ENCODE measurements around the gene MYOF.

MYOF gene

GRCh38 chr10:93509816-93510215, 27.7 kb upstream of the MYOF start:
- H3K36me3 ChIP-seq (ENCODE audit: insufficient read depth), result no peaks in the 10 kb centered on the region
- TF ChIP-seq CTCF (conservative IDR thresholded peaks at IDR 0.05; ENCODE audit: low read depth, low read length), result no peak
- H3K4me2 ChIP-seq, result no peak overlapping the region

GRCh38 chr10:93505075-93505474, 22.9 kb upstream of the MYOF start:
- H3K79me2 ChIP-seq (ENCODE audit: insufficient read depth, low read depth), result peaks cover 13% of the 10 kb centered on the region; the same call in 1 of the 2 replicates
- H3K9ac ChIP-seq, result no peak overlapping the region
- TF ChIP-seq CTCF (conservative IDR thresholded peaks at IDR 0.05; ENCODE audit: low read depth, low read length), result no peak
- H3K27me3 ChIP-seq (ENCODE audit: insufficient read depth, low read depth), result no peaks in the 10 kb centered on the region
- H4K20me1 ChIP-seq (ENCODE audit: insufficient read depth), result no peaks in the 10 kb centered on the region
- H3K36me3 ChIP-seq (ENCODE audit: insufficient read depth), result no peaks in the 10 kb centered on the region
- no peak overlapping the region for H3K4me2 ChIP-seq
- H2AFZ ChIP-seq (ENCODE audit: low read depth), result no peak overlapping the region
- no peak overlapping the region for H3K4me3 ChIP-seq (IDR thresholded peaks at IDR 0.05; ENCODE audit: insufficient read depth, low read depth, low read length)
- peaks cover 24% of the 10 kb centered on the region for H3K4me1 ChIP-seq (ENCODE audit: low read depth, poor library complexity, severe bottlenecking)
- H3K27ac ChIP-seq, result no peak overlapping the region

More at GRCh38 chr10:93509816-93510215, 27.7 kb upstream of the MYOF start:
- Histone ChIP-seq H3K4me1 (ENCODE audit: low read depth, poor library complexity, severe bottlenecking) (no peaks in the 10 kb centered on the region), H2AFZ (ENCODE audit: low read depth) (no peak overlapping the region), H3K9ac (no peak overlapping the region), H3K27ac (no peak overlapping the region), H3K4me3 (IDR thresholded peaks at IDR 0.05; ENCODE audit: insufficient read depth, low read depth, low read length) (no peak overlapping the region), H3K27me3 (ENCODE audit: insufficient read depth, low read depth) (no peaks in the 10 kb centered on the region), H3K79me2 (ENCODE audit: insufficient read depth, low read depth) (no peaks in the 10 kb centered on the region), H4K20me1 (ENCODE audit: insufficient read depth) (no peaks in the 10 kb centered on the region)

GRCh38 chr10:93503075-93503474, 20.9 kb upstream of the MYOF start:
- Histone ChIP-seq H3K27me3 (ENCODE audit: insufficient read depth, low read depth) (no peaks in the 10 kb centered on the region), H3K4me1 (ENCODE audit: low read depth, poor library complexity, severe bottlenecking) (peaks cover 37% of the 10 kb centered on the region), H3K4me2 (0 out of 2 replicates have a peak overlapping the region, but pooled peaks have one; percentile 14), H2AFZ (ENCODE audit: low read depth) (no peak overlapping the region), H3K79me2 (ENCODE audit: insufficient read depth, low read depth) (peaks cover 30% of the 10 kb centered on the region; the same call in 1 of the 2 replicates), H4K20me1 (ENCODE audit: insufficient read depth) (no peaks in the 10 kb centered on the region), H3K36me3 (ENCODE audit: insufficient read depth) (no peaks in the 10 kb centered on the region), H3K9ac (no peak overlapping the region), H3K4me3 (IDR thresholded peaks at IDR 0.05; ENCODE audit: insufficient read depth, low read depth, low read length) (no peak overlapping the region), H3K27ac (peak overlapping the region; percentile 25; the same call in 1 of the 2 replicates)
- TF ChIP-seq CTCF (conservative IDR thresholded peaks at IDR 0.05; ENCODE audit: low read depth, low read length), result no peak

GRCh38 chr10:93501650-93502049, 19.5 kb upstream of the MYOF start:
- Histone ChIP-seq H3K79me2 (ENCODE audit: insufficient read depth, low read depth) (peaks cover 44% of the 10 kb centered on the region), H3K9ac (no peak overlapping the region), H3K27me3 (ENCODE audit: insufficient read depth, low read depth) (no peaks in the 10 kb centered on the region), H3K4me2 (no peak overlapping the region; the same call in 1 of the 2 replicates), H3K4me3 (IDR thresholded peaks at IDR 0.05; ENCODE audit: insufficient read depth, low read depth, low read length) (no peak overlapping the region), H2AFZ (ENCODE audit: low read depth) (no peak overlapping the region), H3K36me3 (ENCODE audit: insufficient read depth) (no peaks in the 10 kb centered on the region), H3K4me1 (ENCODE audit: low read depth, poor library complexity, severe bottlenecking) (peaks cover 47% of the 10 kb centered on the region), H3K27ac (no peak overlapping the region), H4K20me1 (ENCODE audit: insufficient read depth) (no peaks in the 10 kb centered on the region)
- no peak for TF ChIP-seq CTCF (conservative IDR thresholded peaks at IDR 0.05; ENCODE audit: low read depth, low read length)
